Neural progenitor cell (in vitro differentiated cells): ENCODE measurements around the gene SAMD4A. TPM values are rescaled to one million over a fixed set of nuclear protein-coding genes. Genes with fewer than 3 reads are reported as not detected.

Experiments
- DNase-seq: peaks from one replicate; pipeline ENCODE4 v3.0.0-alpha.2; 2016; ENCODE audit warnings: low spot score
- H2AFZ ChIP-seq: fragments of 200-600 bp; sonication (generic); replicated peaks from 2 replicates; pipeline ENCODE4 v1.6.1; 2016; ENCODE audit warnings: antibody characterized with exemption
- H3F3A ChIP-seq: fragments of 200-600 bp; sonication (generic); 2 replicates; pipeline ENCODE4 v1.6.1; 2016; ENCODE audit warnings: antibody characterized with exemption, low read depth
- H3K27ac ChIP-seq: fragments of 200-600 bp; sonication (generic); 2 replicates; pipeline ENCODE4 v1.5.1; 2016; ENCODE audit warnings: mild to moderate bottlenecking
- H3K27me3 ChIP-seq: fragments of 200-600 bp; sonication (generic); 2 replicates; pipeline ENCODE4 v1.6.1; 2016; ENCODE audit warnings: mild to moderate bottlenecking, moderate library complexity
- H3K36me3 ChIP-seq: fragments of 200-600 bp; sonication (generic); 2 replicates; pipeline ENCODE4 v1.5.1; 2016
- H3K4me1 ChIP-seq: fragments of 200-600 bp; sonication (generic); 2 replicates; pipeline ENCODE4 v1.6.1; 2016; ENCODE audit warnings: mixed run types
- H3K4me2 ChIP-seq: fragments of 200-600 bp; sonication (generic); 2 replicates; pipeline ENCODE4 v1.6.1; 2016
- H3K4me3 ChIP-seq: fragments of 200-600 bp; sonication (generic); 2 replicates; pipeline ENCODE4 v1.5.1; 2016
- H3K79me2 ChIP-seq: fragments of 200-600 bp; sonication (generic); 2 replicates; pipeline ENCODE4 v1.6.1; 2016; ENCODE audit warnings: low read depth
- H3K9ac ChIP-seq: fragments of 200-600 bp; sonication (generic); 2 replicates; pipeline ENCODE4 v1.6.1; 2016
- H3K9me3 ChIP-seq: fragments of 200-600 bp; sonication (generic); 2 replicates; pipeline ENCODE4 v1.5.1; 2016; ENCODE audit warnings: low read depth
- H4K20me1 ChIP-seq: fragments of 200-600 bp; sonication (generic); 2 replicates; pipeline ENCODE4 v1.6.1; 2016; ENCODE audit warnings: low read depth
- H3K27ac Mint-ChIP-seq: 3 replicates; pipeline ENCODE4 v1.8.0; 2021; ENCODE audit warnings: mixed read lengths
- H3K27me3 Mint-ChIP-seq: 2 replicates; pipeline ENCODE4 v1.8.0; 2022; ENCODE audit warnings: low read depth, mild to moderate bottlenecking, inconsistent platforms, moderate library complexity, mixed read lengths; ENCODE audit not compliant: insufficient read depth
- H3K36me3 Mint-ChIP-seq: 3 replicates; pipeline ENCODE4 v1.8.0; 2021; ENCODE audit warnings: mixed read lengths
- H3K4me1 Mint-ChIP-seq: 3 replicates; pipeline ENCODE4 v1.8.0; 2021; ENCODE audit warnings: mixed read lengths
- H3K4me3 Mint-ChIP-seq: 3 replicates; pipeline ENCODE4 v1.8.0; 2021; ENCODE audit warnings: mild to moderate bottlenecking, moderate library complexity, mixed read lengths
- H3K9me3 Mint-ChIP-seq: 3 replicates; pipeline ENCODE4 v1.8.0; 2020; ENCODE audit warnings: mixed read lengths
- CTCF ChIP-seq: fragments of 200-600 bp; sonication (generic); IDR thresholded peaks from 2 replicates; pipeline ENCODE4 v1.5.1; 2017; ENCODE audit warnings: antibody characterized with exemption, mild to moderate bottlenecking
- EZH2 ChIP-seq: fragments of 200-600 bp; sonication (generic); IDR thresholded peaks from 2 replicates; pipeline ENCODE4 v1.6.1; 2017; ENCODE audit warnings: antibody characterized with exemption, mild to moderate bottlenecking, moderate library complexity
- EZH2phosphoT487 ChIP-seq: fragments of 200-600 bp; sonication (generic); IDR thresholded peaks from 2 replicates; pipeline ENCODE4 v1.6.1; 2017; ENCODE audit warnings: antibody characterized with exemption
- total RNA-seq: library from RNA; depleted of rRNA; stranded (reverse); fragments of >200 nt; gene quantifications from 2 replicates; pipeline ENCODE4 v1.2.3, GENCODE V29; 2015; ENCODE audit warnings: low replicate concordance

SAMD4A gene
- total RNA-seq, 1 donor from 2014 or later: 4.3 TPM

DNA sequence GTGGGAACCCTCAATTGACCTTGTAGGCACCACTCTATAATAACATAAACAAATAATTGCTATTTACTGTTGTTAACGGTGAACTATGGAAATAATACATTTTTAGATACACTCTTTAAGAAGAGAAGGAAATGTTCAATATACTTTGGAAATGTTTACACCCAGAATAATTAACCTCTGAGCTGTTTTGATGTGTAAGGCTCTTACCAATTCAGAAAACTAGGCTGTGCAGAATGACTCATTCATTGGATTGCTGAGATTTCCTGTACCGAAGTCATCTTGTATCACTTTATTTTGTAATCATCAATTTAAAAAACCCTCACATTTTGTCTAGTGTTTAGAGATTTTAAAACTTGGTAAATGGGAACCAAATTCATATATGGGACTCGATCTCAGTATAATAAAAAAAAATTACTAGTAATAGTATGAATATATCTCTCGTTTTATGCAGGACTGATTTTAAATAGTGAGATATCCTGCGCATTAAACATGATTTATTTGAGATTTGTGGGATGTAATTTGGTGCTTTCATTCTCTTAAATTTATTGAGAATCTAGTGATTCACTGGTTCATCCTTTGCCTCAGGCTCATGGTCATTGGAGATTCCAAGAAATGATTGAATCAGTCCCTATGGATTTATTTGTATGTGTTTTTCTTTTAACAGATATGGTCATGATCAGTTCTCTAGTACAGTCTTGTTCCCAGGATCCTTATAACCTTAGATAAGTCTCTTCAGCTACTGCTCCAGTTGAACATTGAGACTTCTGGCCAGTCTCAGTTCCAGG lies 3.9 kb downstream of the SAMD4A start:
- Mint-ChIP-seq H3K27ac (no peak overlapping the region), H3K36me3 (peaks cover 19% of the 10 kb centered on the region), H3K9me3 (peaks cover 9% of the 10 kb centered on the region), H3K27me3 (no peaks in the 10 kb centered on the region), H3K4me3 (no peak overlapping the region), H3K4me1 (peaks cover 16% of the 10 kb centered on the region)
- Histone ChIP-seq H3F3A (peaks cover 17% of the 10 kb centered on the region), H3K27ac (no peak overlapping the region), H3K79me2 (no peaks in the 10 kb centered on the region), H3K36me3 (no peaks in the 10 kb centered on the region), H3K4me1 (no peaks in the 10 kb centered on the region), H3K4me3 (no peak overlapping the region), H2AFZ (no peak overlapping the region), H3K4me2 (no peak overlapping the region), H3K9ac (no peak overlapping the region), H3K9me3 (no peaks in the 10 kb centered on the region), H3K27me3 (peaks cover 42% of the 10 kb centered on the region), H4K20me1 (no peaks in the 10 kb centered on the region)
- DNase-seq: no peak
- TF ChIP-seq EZH2 (no peak), CTCF (no peak), EZH2phosphoT487 (no peak)

- H3K27ac ChIP-seq: no peak overlapping the region
- no peaks in the 10 kb centered on the region for H3K9me3 ChIP-seq
- no peaks in the 10 kb centered on the region for H3K79me2 ChIP-seq
- H2AFZ ChIP-seq: no peak overlapping the region
- no peak overlapping the region for H3K4me3 ChIP-seq
- H3K4me2 ChIP-seq: no peak overlapping the region
- Mint-ChIP-seq H3K4me3 (no peak overlapping the region), H3K27me3 (no peaks in the 10 kb centered on the region), H3K4me1 (peaks cover 16% of the 10 kb centered on the region), H3K9me3 (peaks cover 9% of the 10 kb centered on the region), H3K36me3 (peaks cover 19% of the 10 kb centered on the region), H3K27ac (no peak overlapping the region)
- H3K9ac ChIP-seq: no peak overlapping the region
- no peak for TF ChIP-seq EZH2
- TF ChIP-seq CTCF: peak; percentile 80
- no peaks in the 10 kb centered on the region for H3K36me3 ChIP-seq
- DNase-seq: peak; percentile 65
- no peaks in the 10 kb centered on the region for H3K4me1 ChIP-seq
- H3K27me3 ChIP-seq: peaks cover 27% of the 10 kb centered on the region
- no peaks in the 10 kb centered on the region for H4K20me1 ChIP-seq
- H3F3A ChIP-seq: peaks cover 8% of the 10 kb centered on the region
Measured at GRCh38 chr14:54572316-54572715, 5.4 kb downstream of the SAMD4A start.

DNA sequence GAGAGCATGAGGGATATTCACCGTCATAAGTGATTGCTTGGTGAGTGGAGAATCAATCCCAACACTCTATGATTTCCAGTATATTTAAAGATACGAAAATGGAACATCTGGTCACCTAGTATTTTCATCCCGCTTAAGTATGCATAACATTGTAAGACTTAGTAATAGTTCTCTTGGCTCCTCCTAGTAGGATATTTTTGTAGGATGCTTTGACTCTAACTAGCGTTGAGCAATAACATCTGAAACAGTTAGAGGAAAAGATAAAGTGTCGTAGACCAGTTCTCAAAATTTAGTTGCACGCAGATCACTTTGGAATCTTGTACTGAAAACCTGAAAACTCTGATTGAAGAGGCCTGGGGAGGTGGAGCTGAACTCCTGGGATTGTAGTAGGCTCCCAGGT lies 7.6 kb downstream of the SAMD4A start:
- H3K27me3 ChIP-seq: peaks cover 7% of the 10 kb centered on the region
- H3K9me3 Mint-ChIP-seq: peaks cover 9% of the 10 kb centered on the region
- no peaks in the 10 kb centered on the region for H3K9me3 ChIP-seq
- H3K27me3 Mint-ChIP-seq: no peaks in the 10 kb centered on the region
- no peak overlapping the region for H3K27ac Mint-ChIP-seq
- H3K4me3 ChIP-seq: no peak overlapping the region
- no peak overlapping the region for H3K9ac ChIP-seq
- H3K36me3 ChIP-seq: no peaks in the 10 kb centered on the region
- no peaks in the 10 kb centered on the region for H3F3A ChIP-seq
- TF ChIP-seq CTCF (no peak), EZH2 (no peak), EZH2phosphoT487 (no peak)
- no peaks in the 10 kb centered on the region for H3K4me1 ChIP-seq
- no peak overlapping the region for H3K27ac ChIP-seq
- peaks cover 19% of the 10 kb centered on the region for H3K36me3 Mint-ChIP-seq
- no peaks in the 10 kb centered on the region for H3K79me2 ChIP-seq
- DNase-seq: no peak
- no peaks in the 10 kb centered on the region for H4K20me1 ChIP-seq
- no peak overlapping the region for H3K4me3 Mint-ChIP-seq
- peaks cover 5% of the 10 kb centered on the region for H3K4me1 Mint-ChIP-seq
- H2AFZ ChIP-seq: no peak overlapping the region
- H3K4me2 ChIP-seq: no peak overlapping the region
